NCI-H2107 treated with DMSO at 0.1 percent for 48 hours (cell line): ENCODE results near the gene PDCD7.
"Not testable (repeated sequence)": the region's sequence is repeated elsewhere in the genome, so short reads cannot be mapped to it uniquely, and the experiment has no call there.

Experiments
- DNase-seq: peaks from one replicate; lab custom pipeline; 2025; ENCODE audit not compliant: unreplicated experiment; lab: John Stamatoyannopoulos, UW

The PDCD7 gene

GRCh38 chr15:65076486-65077290 is 56.9 kb downstream of the PDCD7 start, which contains the start of gene KBTBD13:
Gene KBTBD13, plus strand, starts transcription at chr15:65076746. Its CDS starts 70 bp downstream, at chr15:65076816.
- no peak for DNase-seq

- not testable (repeated sequence) for DNase-seq
These were observed 57.8 kb downstream of the PDCD7 start for GRCh38 chr15:65075607-65076395.

- DNase-seq: not testable (repeated sequence)
These were observed 58.7 kb downstream of the PDCD7 start for GRCh38 chr15:65074946-65075345.

- no peak for DNase-seq
These were observed 61.0 kb downstream of the PDCD7 start for GRCh38 chr15:65072617-65073016.

- no peak for DNase-seq
These were observed 61.6 kb downstream of the PDCD7 start for GRCh38 chr15:65072027-65072426.

GRCh38 chr15:65071381-65071811 is 62.2 kb downstream of the PDCD7 start:
- DNase-seq: no peak

GRCh38 chr15:65069779-65070546 is 63.6 kb downstream of the PDCD7 start:
- no peak for DNase-seq

GRCh38 chr15:65069179-65069578 is 64.4 kb downstream of the PDCD7 start:
- DNase-seq: no peak

- DNase-seq: no peak
These were observed 65.2 kb downstream of the PDCD7 start for GRCh38 chr15:65068403-65068788.

- no peak for DNase-seq
These were observed 65.8 kb downstream of the PDCD7 start, which contains the start of gene RASL12 for GRCh38 chr15:65067645-65068402. Gene RASL12, minus strand, starts transcription at chr15:65067991. Its CDS starts 156 bp downstream, at chr15:65067835.
